Mesothelial cell of epicardium (in vitro differentiated cells): ENCODE data around the gene CAPZA1. TPM values are rescaled to one million over a fixed set of nuclear protein-coding genes. Genes with fewer than 3 reads are reported as not detected.

ENCODE experiments used
- DNase-seq, 2 experiments: peaks; one replicate each; pipeline ENCODE4 v3.0.0; 2021; ENCODE audit warnings: low spot score in 2 of 2; ENCODE audit not compliant: unreplicated experiment in 2 of 2
- H3K27ac Mint-ChIP-seq: 2 replicates; pipeline ENCODE4 v1.8.0; 2021; ENCODE audit warnings: mixed read lengths
- H3K27me3 Mint-ChIP-seq: 2 replicates; pipeline ENCODE4 v1.8.0; 2021; ENCODE audit warnings: low read depth, mixed read lengths
- H3K36me3 Mint-ChIP-seq: 2 replicates; pipeline ENCODE4 v1.8.0; 2021; ENCODE audit warnings: mixed read lengths
- H3K4me1 Mint-ChIP-seq: 2 replicates; pipeline ENCODE4 v1.8.0; 2021; ENCODE audit warnings: mixed read lengths
- H3K4me3 Mint-ChIP-seq: 2 replicates; pipeline ENCODE4 v1.8.0; 2021; ENCODE audit warnings: mild to moderate bottlenecking, moderate library complexity, mixed read lengths
- H3K9me3 Mint-ChIP-seq: 2 replicates; pipeline ENCODE4 v1.8.0; 2021; ENCODE audit warnings: mixed read lengths
- total RNA-seq: library from RNA; stranded (reverse); gene quantifications from 3 replicates; pipeline ENCODE4 v1.2.1, GENCODE V29; 2021
- TF ChIP-seq, protein P1 (sequence below): fragments of 200-600 bp; sonication (generic); IDR thresholded peaks from one replicate; pipeline ENCODE4 v1.5.0; 2021; ENCODE audit warnings: antibody characterized with exemption; ENCODE audit not compliant: unreplicated experiment

Gene CAPZA1
- total RNA-seq, 1 donor from 2014 or later = 109 TPM

DNA sequence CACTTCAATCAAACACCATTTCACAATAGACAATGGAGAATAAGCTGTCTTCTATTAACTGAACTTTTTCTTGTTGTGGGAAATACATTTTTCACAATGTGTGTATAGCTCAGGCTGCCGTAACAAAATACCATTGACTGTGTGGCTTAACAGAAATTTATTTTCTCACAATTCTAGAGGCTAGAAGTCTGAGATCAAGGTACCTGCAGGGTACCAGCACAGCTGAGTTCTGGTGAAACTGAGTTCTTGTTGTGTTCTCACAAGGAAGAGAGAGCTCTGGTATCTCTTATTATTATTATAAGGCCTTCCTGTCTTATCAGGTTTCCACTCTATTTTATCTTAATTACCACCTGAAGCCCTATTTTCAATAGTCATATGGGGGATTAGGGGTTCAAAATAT is 16.1 kb upstream of the CAPZA1 start:
- no peaks in the 10 kb centered on the region for H3K4me1 Mint-ChIP-seq
- no peaks in the 10 kb centered on the region for H3K9me3 Mint-ChIP-seq
- TF ChIP-seq, protein P1, sequence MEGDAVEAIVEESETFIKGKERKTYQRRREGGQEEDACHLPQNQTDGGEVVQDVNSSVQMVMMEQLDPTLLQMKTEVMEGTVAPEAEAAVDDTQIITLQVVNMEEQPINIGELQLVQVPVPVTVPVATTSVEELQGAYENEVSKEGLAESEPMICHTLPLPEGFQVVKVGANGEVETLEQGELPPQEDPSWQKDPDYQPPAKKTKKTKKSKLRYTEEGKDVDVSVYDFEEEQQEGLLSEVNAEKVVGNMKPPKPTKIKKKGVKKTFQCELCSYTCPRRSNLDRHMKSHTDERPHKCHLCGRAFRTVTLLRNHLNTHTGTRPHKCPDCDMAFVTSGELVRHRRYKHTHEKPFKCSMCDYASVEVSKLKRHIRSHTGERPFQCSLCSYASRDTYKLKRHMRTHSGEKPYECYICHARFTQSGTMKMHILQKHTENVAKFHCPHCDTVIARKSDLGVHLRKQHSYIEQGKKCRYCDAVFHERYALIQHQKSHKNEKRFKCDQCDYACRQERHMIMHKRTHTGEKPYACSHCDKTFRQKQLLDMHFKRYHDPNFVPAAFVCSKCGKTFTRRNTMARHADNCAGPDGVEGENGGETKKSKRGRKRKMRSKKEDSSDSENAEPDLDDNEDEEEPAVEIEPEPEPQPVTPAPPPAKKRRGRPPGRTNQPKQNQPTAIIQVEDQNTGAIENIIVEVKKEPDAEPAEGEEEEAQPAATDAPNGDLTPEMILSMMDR = no peak
- no peak overlapping the region for H3K27ac Mint-ChIP-seq
- H3K27me3 Mint-ChIP-seq = no peaks in the 10 kb centered on the region
- DNase-seq = no peak
- peaks cover 37% of the 10 kb centered on the region for H3K36me3 Mint-ChIP-seq
- no peak overlapping the region for H3K4me3 Mint-ChIP-seq

DNA sequence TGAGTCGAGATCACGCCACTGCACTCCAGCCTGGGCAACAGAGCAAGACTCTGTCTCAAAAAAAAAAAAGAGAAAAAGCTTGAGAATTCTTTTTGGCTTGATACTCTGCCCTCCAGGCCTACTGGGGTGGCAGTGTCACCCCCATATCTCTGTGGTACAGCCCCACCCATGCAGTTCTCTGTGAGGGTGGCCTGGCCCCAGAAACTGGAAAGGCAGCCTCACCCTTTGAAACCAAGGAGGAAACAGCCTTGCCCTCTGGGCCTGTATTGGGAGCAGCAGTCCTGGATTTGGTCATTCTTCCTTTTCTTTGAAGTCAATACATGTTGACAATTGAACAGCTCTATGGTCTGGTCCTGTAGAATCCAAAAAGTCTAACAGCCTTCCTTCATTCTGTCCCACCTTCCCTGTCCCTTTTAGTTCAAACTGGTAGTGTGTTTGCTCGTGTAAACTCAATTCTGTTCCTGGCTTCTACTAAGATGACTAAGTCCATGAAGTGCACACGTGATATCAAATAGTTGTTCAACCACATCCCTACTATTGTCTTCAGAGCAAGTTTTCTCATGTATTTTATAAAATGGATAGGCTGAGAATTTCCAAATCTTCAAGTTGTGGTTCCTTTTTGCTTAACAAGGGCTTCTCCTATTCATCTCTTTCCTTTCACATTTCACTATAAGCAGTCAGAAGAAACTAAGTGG is 13.9 kb upstream of the CAPZA1 start:
- no peak overlapping the region for H3K27ac Mint-ChIP-seq
- TF ChIP-seq, protein P1 = no peak
- no peaks in the 10 kb centered on the region for H3K9me3 Mint-ChIP-seq
- H3K36me3 Mint-ChIP-seq = peaks cover 47% of the 10 kb centered on the region
- no peaks in the 10 kb centered on the region for H3K27me3 Mint-ChIP-seq
- DNase-seq = no peak
- no peak overlapping the region for H3K4me3 Mint-ChIP-seq
- H3K4me1 Mint-ChIP-seq = no peaks in the 10 kb centered on the region

DNA sequence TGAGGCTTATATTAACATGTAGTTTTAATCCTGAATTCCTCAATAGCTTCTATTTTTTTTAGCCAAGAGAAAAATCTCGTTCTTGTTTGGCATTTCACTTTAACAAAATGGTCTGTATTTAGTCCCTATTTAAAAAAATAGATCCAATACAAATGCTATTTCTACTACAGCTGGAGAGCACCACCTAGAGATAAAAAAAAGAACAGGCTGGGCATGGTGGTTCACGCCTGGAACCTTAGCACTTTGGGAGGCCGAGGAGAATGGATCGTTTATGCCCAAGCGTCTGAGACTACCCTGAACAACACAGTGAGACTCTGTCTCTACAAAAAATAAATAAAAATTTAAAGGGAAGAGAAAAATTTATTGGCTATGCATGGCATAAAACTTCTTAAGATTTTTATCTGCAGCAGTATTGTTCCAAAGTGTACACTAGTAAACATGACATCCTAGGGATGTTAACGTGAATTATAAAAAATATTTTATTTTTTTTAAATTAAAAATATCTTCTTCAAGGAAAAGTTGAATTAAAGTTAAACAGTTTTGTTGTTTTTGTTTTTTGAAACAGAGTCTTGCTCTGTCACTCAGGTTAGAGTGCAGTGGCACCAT is 5.1 kb upstream of the CAPZA1 start:
- peaks cover 24% of the 10 kb centered on the region for H3K36me3 Mint-ChIP-seq

DNA sequence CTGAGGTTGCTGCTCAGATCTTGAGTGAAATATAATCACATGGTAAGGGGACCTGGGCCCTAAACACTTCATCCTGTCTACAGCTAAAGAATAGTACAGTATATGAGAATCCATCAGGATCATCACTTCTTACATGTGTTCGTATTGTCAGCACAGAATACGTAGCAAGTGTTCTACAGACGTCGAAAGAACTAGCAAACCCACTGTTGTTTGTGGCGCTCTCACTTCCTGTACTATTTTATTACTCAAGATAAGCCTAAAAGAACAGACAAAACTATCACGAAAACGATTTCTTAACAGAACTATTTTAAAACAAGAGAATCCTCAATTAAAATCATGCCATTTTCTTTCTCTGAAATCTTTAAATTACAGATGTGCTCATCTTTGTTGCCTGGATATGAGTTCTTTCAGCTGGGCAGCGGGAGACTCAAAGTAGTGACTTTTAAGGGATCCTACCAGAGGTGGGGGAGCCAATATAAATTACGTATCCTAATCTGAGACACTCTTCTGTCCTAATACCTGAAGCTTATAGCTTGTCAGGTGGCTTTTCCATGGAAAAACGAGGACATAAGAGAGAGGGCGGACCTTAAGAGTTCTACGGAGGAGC is 1.4 kb upstream of the CAPZA1 start:
- Mint-ChIP-seq H3K4me3 (peak overlapping the region; percentile 99), H3K4me1 (peaks cover 35% of the 10 kb centered on the region), H3K27ac (peak overlapping the region; percentile 99), H3K9me3 (no peaks in the 10 kb centered on the region), H3K27me3 (no peaks in the 10 kb centered on the region), H3K36me3 (peaks cover 8% of the 10 kb centered on the region)
- TF ChIP-seq, protein P1 = no peak
- DNase-seq = no peak

More for the DNA sequence above, 5.1 kb upstream of the CAPZA1 start:
- H3K4me1 Mint-ChIP-seq = peaks cover 14% of the 10 kb centered on the region
- H3K27ac Mint-ChIP-seq = no peak overlapping the region
- TF ChIP-seq, protein P1 = peak; percentile 30
- no peak for DNase-seq
- no peaks in the 10 kb centered on the region for H3K27me3 Mint-ChIP-seq
- no peaks in the 10 kb centered on the region for H3K9me3 Mint-ChIP-seq
- H3K4me3 Mint-ChIP-seq = no peak overlapping the region

DNA sequence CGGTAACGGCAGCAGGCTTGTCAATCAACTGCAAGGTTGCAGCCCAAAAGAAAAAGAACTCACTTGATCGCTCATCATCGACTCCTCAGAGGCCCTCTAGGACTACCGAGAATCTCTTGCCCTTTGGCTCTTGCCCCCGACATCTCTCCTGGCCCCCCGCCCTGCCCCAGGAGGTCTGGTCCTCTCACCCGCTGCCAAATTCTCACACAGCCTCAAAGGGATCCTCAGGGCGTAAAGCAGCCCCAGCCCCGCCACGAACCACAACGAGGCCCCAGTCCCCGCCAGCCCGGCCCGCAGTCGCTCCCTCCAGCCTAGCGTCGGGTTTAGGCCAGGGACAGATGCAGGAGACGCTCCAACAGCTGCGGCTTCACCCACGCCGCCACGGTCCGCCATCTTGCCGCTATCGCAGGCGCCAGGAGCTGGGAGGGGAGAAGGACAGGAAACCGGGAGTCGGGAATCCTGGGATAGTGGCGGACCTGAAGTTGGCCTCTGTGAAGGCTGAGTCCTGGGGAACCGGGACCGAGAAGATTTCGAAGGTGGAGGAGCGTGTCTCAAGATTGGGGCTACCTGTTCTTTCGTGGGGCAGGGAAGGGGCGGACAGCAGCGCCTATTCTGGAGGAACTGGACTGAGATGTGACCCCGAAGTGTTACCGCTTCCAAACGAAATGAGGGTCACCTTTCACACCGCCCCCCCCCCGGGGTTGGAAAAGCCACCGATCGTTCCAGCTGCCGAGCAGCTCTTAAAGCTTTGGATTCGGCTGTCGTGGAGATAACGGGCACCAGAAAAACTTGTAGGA is 713 bp upstream of the CAPZA1 start, which contains the start of gene ST7L:
Gene ST7L, minus strand, starts transcription at position 421 of the 797 bp plus-strand sequence. Its CDS starts 28 bp downstream, at position 393.
- H3K4me1 Mint-ChIP-seq = peaks cover 36% of the 10 kb centered on the region
- TF ChIP-seq, protein P1 = no peak
- peak; percentile 46 to 71 for DNase-seq
- no peaks in the 10 kb centered on the region for H3K27me3 Mint-ChIP-seq
- peak within 1 kb of the TSS; percentile 99 for H3K4me3 Mint-ChIP-seq
- peaks cover 8% of the 10 kb centered on the region for H3K36me3 Mint-ChIP-seq
- H3K27ac Mint-ChIP-seq = peak within 1 kb of the TSS; percentile 99
- no peaks in the 10 kb centered on the region for H3K9me3 Mint-ChIP-seq
